A673 (cell line): ENCODE data around the gene PRKCH. TPM values are rescaled to one million over a fixed set of nuclear protein-coding genes. Genes with fewer than 3 reads are reported as not detected.

Source experiments
- BruUV-seq: library from RNA; stranded (reverse); fragments of 400-500 nt; replicated peaks from 2 replicates; lab custom pipeline; 2021; lab: Mats Ljungman, UMichigan
- CTCF ChIA-PET: fragments of 300-600 bp; sonication (Branson Sonifier 250); formaldehyde crosslinking; loops from one replicate; lab custom pipeline; 2022; ENCODE audit warnings: antibody characterized with exemption; lab: Charles Lee
- POLR2A ChIA-PET: fragments of 300-600 bp; sonication (Branson Sonifier 250); formaldehyde crosslinking; loops from one replicate; lab custom pipeline; 2022; ENCODE audit warnings: antibody characterized with exemption; ENCODE audit not compliant: low non-redundant PET; lab: Charles Lee
- DNase-seq: peaks from one replicate; pipeline ENCODE4 v3.0.0-alpha.2; 2015; ENCODE audit warnings: low spot score
- H3K27ac ChIP-seq: fragments of 200-600 bp; sonication (generic); 2 replicates; pipeline ENCODE4 v1.5.1; 2016; ENCODE audit warnings: mixed run types, low read depth, mild to moderate bottlenecking, mixed read lengths, antibody characterized with exemption, low read length; ENCODE audit not compliant: poor library complexity, severe bottlenecking
- H3K27me3 ChIP-seq: fragments of 200-600 bp; sonication (generic); replicated peaks from 2 replicates; pipeline ENCODE4 v1.6.1; 2017; ENCODE audit warnings: mixed run types, low read depth, mild to moderate bottlenecking, mixed read lengths, antibody characterized with exemption, low read length; ENCODE audit not compliant: insufficient read depth, poor library complexity
- H3K36me3 ChIP-seq: fragments of 200-600 bp; sonication (generic); 2 replicates; pipeline ENCODE4 v1.6.1; 2016; ENCODE audit warnings: mixed run types, mild to moderate bottlenecking, mixed read lengths, antibody characterized with exemption, low read length; ENCODE audit not compliant: insufficient read depth, poor library complexity, severe bottlenecking
- H3K4me1 ChIP-seq: fragments of 200-600 bp; sonication (generic); 2 replicates; pipeline ENCODE4 v1.6.1; 2017; ENCODE audit warnings: mixed run types, mild to moderate bottlenecking, mixed read lengths, antibody characterized with exemption, low read length; ENCODE audit not compliant: insufficient read depth, poor library complexity, severe bottlenecking
- H3K4me3 ChIP-seq: fragments of 200-600 bp; sonication (generic); 2 replicates; pipeline ENCODE4 v1.5.1; 2016; ENCODE audit warnings: low read depth, mixed run types, mild to moderate bottlenecking, mixed read lengths, low read length; ENCODE audit not compliant: poor library complexity, severe bottlenecking
- H3K9me3 ChIP-seq: fragments of 200-600 bp; sonication (generic); 2 replicates; pipeline ENCODE4 v1.6.1; 2016; ENCODE audit warnings: mixed run types, low read depth, mild to moderate bottlenecking, mixed read lengths, antibody characterized with exemption, low read length; ENCODE audit not compliant: poor library complexity, severe bottlenecking
- CTCF ChIP-seq: fragments of 300-800, 200-600 bp; sonication (generic); conservative IDR thresholded peaks from 2 replicates; pipeline ENCODE4 v1.5.1; 2017; ENCODE audit warnings: low read depth, mild to moderate bottlenecking, antibody characterized with exemption, low read length, moderate library complexity, mixed read lengths
- EZH2 ChIP-seq: fragments of 200-600 bp; sonication (generic); IDR thresholded peaks from 2 replicates; pipeline ENCODE4 v1.6.1; 2017; ENCODE audit warnings: borderline replicate concordance, low read depth, mild to moderate bottlenecking, mixed read lengths, antibody characterized with exemption, low read length; ENCODE audit not compliant: poor library complexity, severe bottlenecking
- intact Hi-C: fragments of 100-400 bp; cut with micrococcal nuclease; formaldehyde crosslinking; loops from one replicate; pipeline ENCODE4 v1.10.0; 2022; ENCODE audit not compliant: unreplicated experiment
- total RNA-seq: library from RNA; stranded (reverse); gene quantifications from 2 replicates; pipeline ENCODE4 v1.2.3, GENCODE V29; 2021

PRKCH gene
- total RNA-seq, 1 experiment from 2014 or later: 1.8 TPM

GRCh38 chr14:61430066-61430757 is 108.8 kb downstream of the PRKCH start:
- Histone ChIP-seq H3K27me3 (no peaks in the 10 kb centered on the region), H3K4me3 (no peak overlapping the region), H3K4me1 (peaks cover 6% of the 10 kb centered on the region), H3K27ac (no peak overlapping the region), H3K36me3 (no peaks in the 10 kb centered on the region), H3K9me3 (no peaks in the 10 kb centered on the region)
- no TSS peak for BruUV-seq
- TF ChIP-seq EZH2: no peak
- TF ChIP-seq CTCF: no peak
- ChIA-PET POLR2A (no interaction called here), CTCF (no interaction called here)
- DNase-seq: no peak
- intact Hi-C loops: no loop called here

GRCh38 chr14:61433169-61433568 is 111.8 kb downstream of the PRKCH start:
- Histone ChIP-seq H3K9me3 (no peaks in the 10 kb centered on the region), H3K36me3 (no peaks in the 10 kb centered on the region), H3K4me3 (no peak overlapping the region), H3K27ac (no peak overlapping the region), H3K27me3 (no peaks in the 10 kb centered on the region), H3K4me1 (peaks cover 14% of the 10 kb centered on the region)
- no peak for DNase-seq
- CTCF ChIA-PET: no interaction called here
- intact Hi-C loops: no loop called here
- POLR2A ChIA-PET: no interaction called here
- BruUV-seq: no TSS peak
- no peak for TF ChIP-seq CTCF
- TF ChIP-seq EZH2: no peak

- no peak for DNase-seq
- Histone ChIP-seq H3K9me3 (no peaks in the 10 kb centered on the region), H3K27ac (no peak overlapping the region), H3K4me1 (peaks cover 21% of the 10 kb centered on the region), H3K36me3 (no peaks in the 10 kb centered on the region), H3K27me3 (no peaks in the 10 kb centered on the region), H3K4me3 (no peak overlapping the region)
- no peak for TF ChIP-seq EZH2
- no peak for TF ChIP-seq CTCF
- ChIA-PET CTCF (interaction anchor here (0.5 kb wide), 1 partner anchor 349 kb away, joined by 6 read pairs; no protein-coding TSS in a partner anchor), POLR2A (no interaction called here)
- intact Hi-C loops: no loop called here
- BruUV-seq: no TSS peak
These were observed 112.4 kb downstream of the PRKCH start for GRCh38 chr14:61433828-61434227.
